HEK293T (cell line): ENCODE data around the gene NFYC.
A peak's percentile ranks its signal among the peaks of the same experiment; 100 is the strongest.

Source experiments
- CTCF ChIA-PET: fragments of 350-600 bp; formaldehyde crosslinking; extraction: SDS; loops from one replicate; lab custom pipeline; 2021; ENCODE audit warnings: antibody characterized with exemption, inconsistent platforms; lab: Yijun Ruan, JAX
- POLR2A ChIA-PET: fragments of 350-600 bp; formaldehyde crosslinking; extraction: SDS; loops from one replicate; lab custom pipeline; 2020; ENCODE audit warnings: antibody characterized with exemption, inconsistent platforms; lab: Yijun Ruan, JAX
- DNase-seq: peaks from one replicate; pipeline ENCODE4 v3.0.0; 2012; ENCODE audit warnings: mixed read lengths; ENCODE audit errors: extremely low spot score
- ARNT ChIP-seq: fragments of 450-650 bp; IDR thresholded peaks from 2 replicates; pipeline ENCODE4 v1.6.1; 2017; ENCODE audit warnings: mild to moderate bottlenecking
- BHLHE40 ChIP-seq: fragments of 450-650 bp; IDR thresholded peaks from 2 replicates; pipeline ENCODE4 v1.6.1; 2016; ENCODE audit warnings: mild to moderate bottlenecking, moderate library complexity, borderline replicate concordance
- CTBP1 ChIP-seq: fragments of 450-650 bp; IDR thresholded peaks from 2 replicates; pipeline ENCODE4 v1.6.1; 2016; ENCODE audit warnings: borderline replicate concordance
- ELF4 ChIP-seq: fragments of 450-650 bp; IDR thresholded peaks from 2 replicates; pipeline ENCODE4 v1.6.1; 2017; ENCODE audit warnings: antibody characterized with exemption
- FOXA1 ChIP-seq: fragments of 450-650 bp; IDR thresholded peaks from 2 replicates; pipeline ENCODE4 v1.6.1; 2016; ENCODE audit warnings: mild to moderate bottlenecking
- FOXK2 ChIP-seq: fragments of 450-650 bp; IDR thresholded peaks from 2 replicates; pipeline ENCODE4 v1.6.1; 2016; ENCODE audit warnings: mild to moderate bottlenecking
- FOXM1 ChIP-seq: fragments of 450-650 bp; IDR thresholded peaks from 2 replicates; pipeline ENCODE4 v1.6.1; 2017; ENCODE audit warnings: mild to moderate bottlenecking, borderline replicate concordance
- HDGF ChIP-seq: fragments of 450-650 bp; IDR thresholded peaks from 2 replicates; pipeline ENCODE4 v1.6.1; 2017; ENCODE audit warnings: antibody characterized with exemption, borderline replicate concordance
- L3MBTL2 ChIP-seq: fragments of 450-650 bp; conservative IDR thresholded peaks from 2 replicates; pipeline ENCODE4 v1.6.1; 2016; ENCODE audit warnings: mild to moderate bottlenecking
- LEF1 ChIP-seq: fragments of 450-650 bp; IDR thresholded peaks from 2 replicates; pipeline ENCODE4 v1.6.1; 2017; ENCODE audit warnings: mild to moderate bottlenecking, borderline replicate concordance
- NFRKB ChIP-seq: fragments of 450-650 bp; IDR thresholded peaks from 2 replicates; pipeline ENCODE4 v1.6.1; 2016; ENCODE audit warnings: mild to moderate bottlenecking, moderate library complexity
- SP1 ChIP-seq: fragments of 450-650 bp; IDR thresholded peaks from 2 replicates; pipeline ENCODE4 v1.6.1; 2017
- SUZ12 ChIP-seq: fragments of 450-650 bp; IDR thresholded peaks from 2 replicates; pipeline ENCODE4 v1.6.1; 2016; ENCODE audit warnings: mild to moderate bottlenecking
- TARDBP ChIP-seq: fragments of 450-650 bp; IDR thresholded peaks from 2 replicates; pipeline ENCODE4 v1.6.1; 2016
- ZNF384 ChIP-seq: fragments of 450-650 bp; IDR thresholded peaks from 2 replicates; pipeline ENCODE4 v1.6.1; 2016
- TF ChIP-seq, protein P1 (sequence below): fragments of 450-650 bp; IDR thresholded peaks from 2 replicates; pipeline ENCODE4 v1.6.1; 2016

NFYC gene

DNA sequence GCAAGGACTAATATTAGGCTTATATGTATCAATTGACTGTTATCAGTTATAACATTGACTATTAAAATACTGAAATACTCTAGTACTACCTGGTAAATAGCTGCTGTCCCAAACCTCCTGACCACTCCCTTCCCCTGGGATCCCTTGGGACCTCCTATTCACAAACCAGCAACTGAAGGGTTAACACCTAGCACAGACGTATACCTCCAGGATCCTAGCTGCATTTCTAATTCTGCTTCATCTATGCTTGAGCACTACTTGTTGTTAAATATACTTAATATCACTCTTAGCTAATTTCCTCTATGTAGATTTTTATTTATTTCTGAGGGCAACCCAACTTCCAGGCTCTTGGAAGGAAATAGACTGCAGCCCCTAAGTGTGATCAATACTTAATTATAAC, 1.8 kb upstream of the NFYC start:
- CTCF ChIA-PET: interaction anchor here (2.1 kb wide), 1 partner anchor 20 kb away, joined by 12 read pairs; no protein-coding TSS in a partner anchor
- TF ChIP-seq SUZ12: no peak
- TF ChIP-seq FOXK2: no peak
- no peak for TF ChIP-seq NFRKB
- TF ChIP-seq BHLHE40: no peak
- TF ChIP-seq ELF4: no peak
- TF ChIP-seq ARNT: no peak
- TF ChIP-seq SP1: no peak
- no peak for TF ChIP-seq LEF1
- TF ChIP-seq, protein P1, sequence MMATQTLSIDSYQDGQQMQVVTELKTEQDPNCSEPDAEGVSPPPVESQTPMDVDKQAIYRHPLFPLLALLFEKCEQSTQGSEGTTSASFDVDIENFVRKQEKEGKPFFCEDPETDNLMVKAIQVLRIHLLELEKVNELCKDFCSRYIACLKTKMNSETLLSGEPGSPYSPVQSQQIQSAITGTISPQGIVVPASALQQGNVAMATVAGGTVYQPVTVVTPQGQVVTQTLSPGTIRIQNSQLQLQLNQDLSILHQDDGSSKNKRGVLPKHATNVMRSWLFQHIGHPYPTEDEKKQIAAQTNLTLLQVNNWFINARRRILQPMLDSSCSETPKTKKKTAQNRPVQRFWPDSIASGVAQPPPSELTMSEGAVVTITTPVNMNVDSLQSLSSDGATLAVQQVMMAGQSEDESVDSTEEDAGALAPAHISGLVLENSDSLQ: no peak
- no peak for TF ChIP-seq CTBP1
- no peak for TF ChIP-seq FOXA1
- POLR2A ChIA-PET: interaction anchor here (0.7 to 4.2 kb wide), 7 partner anchors 10 to 164 kb away, joined by 3 to 65 read pairs (median 5); partner anchors contain the start of gene ZNF684
- DNase-seq: no peak

DNA sequence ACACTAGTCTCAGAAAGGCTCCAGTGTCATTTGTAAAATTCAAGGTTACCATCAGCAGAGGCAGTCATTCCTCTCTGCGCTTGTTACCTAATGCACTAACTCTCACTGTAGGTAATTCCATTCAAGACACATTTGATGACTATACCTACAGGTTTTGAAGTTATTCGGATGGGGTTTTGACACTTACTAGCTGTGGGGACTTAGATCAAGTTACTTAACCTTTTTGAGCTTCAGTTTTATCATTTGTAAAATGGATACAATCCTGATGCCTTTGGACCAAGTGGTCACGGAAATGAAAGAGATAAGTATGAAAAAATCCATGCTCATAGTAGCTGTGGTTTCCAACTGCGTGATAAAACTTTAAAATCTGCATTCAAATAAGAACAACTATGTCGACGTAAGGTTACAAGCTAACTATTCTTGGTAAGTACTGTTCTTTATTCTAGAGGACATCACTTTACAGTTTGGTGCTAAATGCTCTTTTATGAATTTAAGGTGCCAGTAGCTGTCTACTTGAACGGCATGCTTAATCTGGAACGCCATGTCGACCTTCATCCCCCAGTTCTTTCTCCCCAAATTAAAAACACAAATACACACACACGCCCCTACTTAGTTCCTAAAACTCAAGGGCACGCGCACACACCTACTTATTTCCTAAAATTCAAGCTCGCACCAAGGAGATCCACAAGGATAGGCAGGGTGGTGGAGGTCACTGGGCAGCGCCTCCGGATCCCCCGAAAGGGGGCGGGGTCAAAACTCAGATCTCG, 550 bp upstream of the NFYC start:
- ChIA-PET CTCF (interaction anchor here (0.9 to 2.1 kb wide), 3 partner anchors 22 to 64 kb away, joined by 3 to 12 read pairs (median 3); no protein-coding TSS in a partner anchor), POLR2A (interaction anchor here (0.6 to 4.5 kb wide), 48 partner anchors 11 to 525 kb away, joined by 3 to 83 read pairs (median 4); partner anchors contain the start of genes CTPS1, RIMS3, ZFP69B and ZNF684)
- TF ChIP-seq SUZ12 (no peak), ELF4 (no peak), FOXM1 (no peak), HDGF (no peak)
- no peak for DNase-seq

DNA sequence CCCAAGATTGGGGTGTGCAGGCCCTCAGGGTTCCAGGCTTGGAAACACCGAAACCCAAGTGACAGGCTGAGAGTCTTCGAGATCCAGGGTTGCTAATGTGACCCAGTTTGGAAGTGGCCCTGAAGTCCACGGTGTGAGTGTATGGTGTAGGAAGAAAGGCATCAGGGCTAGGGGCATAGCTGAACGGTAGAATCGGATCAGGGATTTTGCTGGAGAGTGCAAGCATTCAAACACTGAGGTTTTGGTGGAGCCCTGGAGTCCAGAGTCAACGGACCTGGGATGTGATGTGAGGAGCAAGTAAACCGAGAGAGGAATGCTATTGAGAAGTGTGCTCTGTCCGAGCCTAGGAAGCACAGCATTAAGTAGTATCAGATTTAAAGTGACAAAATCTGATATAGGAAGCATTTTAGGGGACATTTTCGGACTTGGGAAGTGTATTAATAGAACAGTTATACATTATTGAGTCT, 958 bp downstream of the NFYC start:
- ChIA-PET CTCF (interaction anchor here (0.6 to 2.0 kb wide), 2 partner anchors 12 to 31 kb away, joined by 3 to 4 read pairs; no protein-coding TSS in a partner anchor), POLR2A (interaction anchor here (0.6 to 4.5 kb wide), 23 partner anchors 9 to 287 kb away, joined by 3 to 83 read pairs (median 9); partner anchors contain the start of genes CTPS1 and RIMS3)
- TF ChIP-seq L3MBTL2 (no peak), HDGF (no peak), SUZ12 (no peak), ARNT (no peak), TARDBP (no peak), ELF4 (no peak)
- TF ChIP-seq, protein P1: no peak
- peak; percentile 14 for DNase-seq

DNA sequence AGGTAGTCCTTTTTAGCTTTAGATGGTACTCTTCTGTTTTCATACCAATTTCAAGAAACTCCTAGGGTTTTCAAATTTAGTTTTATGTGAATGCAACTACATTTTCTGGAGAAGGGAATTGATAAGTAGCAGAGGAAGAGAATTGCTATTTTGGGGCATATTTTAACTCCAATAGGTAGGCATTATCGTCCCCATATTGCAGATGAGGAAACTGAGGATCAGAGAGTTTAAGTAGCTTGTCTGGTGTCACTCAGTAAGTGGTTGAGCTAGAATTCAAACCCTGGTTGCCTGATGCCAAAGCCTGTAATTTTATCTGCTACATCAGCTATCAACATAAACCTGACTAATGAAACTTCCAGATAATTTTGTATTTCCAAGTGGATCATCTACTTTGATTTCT, 1.9 kb downstream of the NFYC start:
- no peak for TF ChIP-seq ZNF384
- TF ChIP-seq, protein P1: no peak
- TF ChIP-seq ARNT: no peak
- TF ChIP-seq HDGF: no peak
- no peak for TF ChIP-seq SP1
- no peak for TF ChIP-seq BHLHE40
- TF ChIP-seq CTBP1: no peak
- TF ChIP-seq SUZ12: no peak
- TF ChIP-seq LEF1: no peak
- no peak for TF ChIP-seq FOXM1
- TF ChIP-seq ELF4: no peak
- no peak for DNase-seq
- POLR2A ChIA-PET: interaction anchor here (3.1 to 4.5 kb wide), 5 partner anchors 9 to 28 kb away, joined by 25 to 83 read pairs (median 35); partner anchors contain the start of gene RIMS3
- CTCF ChIA-PET: interaction anchor here (2.0 kb wide), 1 partner anchor 11 kb away, joined by 4 read pairs; no protein-coding TSS in a partner anchor

DNA sequence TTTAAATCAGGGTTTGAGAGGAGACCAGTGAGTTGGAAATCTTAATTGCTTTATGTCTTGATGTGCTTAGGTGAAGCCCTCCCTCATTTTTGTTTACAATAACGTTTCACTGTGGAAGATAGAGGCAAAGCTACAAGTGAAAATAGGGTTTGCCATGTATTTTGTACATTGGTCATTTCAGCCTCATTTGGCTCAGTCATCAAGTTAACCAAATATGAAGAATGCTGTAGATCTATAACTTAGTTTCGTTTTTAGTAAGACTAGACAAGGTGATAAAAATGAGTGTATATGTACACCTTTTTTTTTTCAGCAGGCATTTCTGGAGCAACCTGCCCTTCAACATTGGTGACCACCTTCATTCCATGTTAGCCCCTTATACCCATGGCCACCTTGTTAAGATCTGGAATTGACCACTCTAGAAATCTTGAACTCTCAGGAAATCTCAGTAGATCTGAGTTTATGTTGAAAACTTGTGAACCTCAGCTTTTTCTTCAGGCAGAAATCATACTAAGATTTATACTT, 2.9 kb downstream of the NFYC start:
- TF ChIP-seq SP1: no peak
- DNase-seq: no peak
- CTCF ChIA-PET: interaction anchor here (0.6 kb wide), 1 partner anchor 79 kb away, joined by 3 read pairs; no protein-coding TSS in a partner anchor
- POLR2A ChIA-PET: interaction anchor here (4.5 kb wide), 1 partner anchor 8 kb away, joined by 83 read pairs; no protein-coding TSS in a partner anchor

DNA sequence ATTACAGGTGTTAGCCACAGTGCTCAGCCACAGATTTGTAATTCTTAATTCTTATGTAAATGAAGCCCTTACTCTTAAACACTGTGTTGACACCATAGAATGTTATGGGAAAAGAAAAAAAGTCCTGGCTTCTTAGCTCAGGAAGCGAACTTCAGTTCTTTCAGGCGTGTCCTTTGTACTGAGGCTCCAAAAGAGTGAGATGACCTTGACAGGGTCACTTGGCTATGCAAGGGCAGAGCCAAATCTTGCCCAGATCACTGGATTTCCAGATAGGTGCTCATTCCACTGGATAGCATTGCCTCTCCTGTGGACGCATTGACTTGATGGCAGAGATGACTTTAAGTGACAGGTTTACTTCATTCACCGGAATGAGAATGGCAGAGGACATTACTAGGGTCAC, 4.8 kb downstream of the NFYC start:
- no peak for DNase-seq
- CTCF ChIA-PET: no interaction called here
- POLR2A ChIA-PET: no interaction called here
- TF ChIP-seq ARNT (no peak), SP1 (no peak), SUZ12 (no peak), FOXK2 (no peak), HDGF (no peak), NFRKB (no peak), L3MBTL2 (no peak), FOXM1 (no peak), TARDBP (no peak), ZNF384 (no peak), LEF1 (no peak), CTBP1 (no peak), ELF4 (no peak)
- TF ChIP-seq, protein P1: no peak
